ENCODE data around the gene CCL4. TPM values are rescaled to one million over a fixed set of nuclear protein-coding genes. Genes with fewer than 3 reads are reported as not detected.
"Not testable (repeated sequence)": the region's sequence is repeated elsewhere in the genome, so short reads cannot be mapped to it uniquely, and the experiment has no call there.

The CCL4 gene
- total RNA-seq, 1 experiment from 2014 or later, result not detected

DNA sequence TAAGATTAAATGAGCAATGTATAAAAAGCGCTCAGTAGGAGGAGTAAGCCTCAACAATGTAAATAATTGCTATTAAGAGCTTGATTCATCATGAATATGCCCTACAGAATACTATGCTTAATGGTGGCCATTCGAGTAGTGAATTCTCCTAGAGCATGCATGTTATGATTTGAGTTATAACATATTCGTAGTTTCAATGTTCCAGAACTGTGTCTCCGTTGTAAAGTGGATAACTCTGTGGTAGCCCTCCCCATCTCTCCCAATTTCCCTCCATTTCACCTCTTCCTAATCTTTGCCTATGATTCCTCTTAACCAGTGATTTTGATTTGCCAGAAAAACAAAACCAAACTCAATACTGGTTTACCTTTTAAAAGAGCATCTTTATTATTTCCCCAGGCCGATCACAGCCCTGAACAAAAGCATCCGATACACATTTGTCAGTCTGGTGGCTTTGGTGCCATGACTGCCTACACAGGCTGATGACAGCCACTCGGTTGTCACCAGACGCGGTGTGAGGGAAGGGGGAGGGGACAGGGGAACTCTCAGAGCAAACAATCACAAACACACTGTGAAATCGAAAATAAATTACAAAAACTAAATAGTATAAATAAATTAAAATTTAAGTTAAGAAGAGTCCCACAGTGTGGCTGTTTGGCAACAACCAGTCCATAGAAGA lies 15.6 kb upstream of the CCL4 start:
- not testable (repeated sequence) for DNase-seq (ENCODE audit: low read depth)

DNA sequence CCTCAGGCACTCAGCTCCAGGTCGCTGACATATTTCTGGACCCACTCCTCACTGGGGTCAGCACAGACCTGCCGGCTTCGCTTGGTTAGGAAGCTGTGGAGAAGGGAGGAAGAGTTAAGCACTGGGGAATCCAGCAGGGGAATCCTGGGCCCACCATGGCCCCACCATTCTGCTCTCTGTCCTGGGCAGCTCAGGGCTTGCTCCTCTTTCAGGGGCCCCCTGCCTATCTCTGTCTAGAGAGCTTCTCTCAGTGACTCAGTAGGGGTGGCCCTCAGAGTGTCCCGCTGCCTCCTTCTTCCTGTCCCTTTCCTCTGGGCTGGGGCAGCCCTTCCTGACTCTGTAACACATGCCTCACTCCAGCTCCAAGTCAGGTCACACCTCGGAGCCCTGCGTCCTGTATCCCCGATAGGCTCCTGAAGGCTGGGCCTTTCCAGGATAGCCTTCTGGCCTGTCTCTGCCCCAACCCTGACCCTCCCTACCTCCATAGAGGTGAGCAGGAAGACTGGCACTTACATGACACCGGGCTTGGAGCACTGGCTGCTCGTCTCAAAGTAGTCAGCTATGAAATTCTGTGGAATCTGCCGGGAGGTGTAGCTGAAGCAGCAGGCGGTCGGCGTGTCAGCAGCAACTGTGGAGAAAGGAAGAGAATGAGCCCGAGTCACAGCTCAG lies 14.8 kb upstream of the CCL4 start:
- no peak for DNase-seq (ENCODE audit: low read depth)

DNA sequence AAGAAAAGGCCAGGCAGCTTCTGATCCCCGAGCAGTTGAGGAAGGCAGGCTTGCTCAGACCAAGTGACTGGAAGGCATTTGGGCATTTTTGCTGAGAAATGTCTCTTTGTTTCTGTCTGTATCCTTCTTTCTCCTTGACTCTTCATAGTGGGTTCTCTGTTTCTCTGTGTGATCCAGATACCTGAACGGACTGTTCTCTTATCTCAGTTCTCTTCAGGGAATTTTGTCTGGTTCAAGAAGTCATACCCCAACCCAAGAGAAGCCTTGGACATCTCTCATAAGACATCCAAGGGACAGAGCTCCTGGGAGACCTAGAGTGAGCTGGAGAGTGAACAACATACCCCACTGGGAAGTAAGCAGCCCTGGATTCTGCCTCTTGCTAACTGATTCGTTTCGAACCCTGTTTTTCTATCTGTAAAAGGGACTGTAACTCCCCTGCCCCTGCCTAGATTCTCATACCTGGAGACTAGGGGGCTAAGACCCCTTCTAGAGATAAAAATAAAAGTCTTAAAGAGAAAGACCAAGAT lies 14.2 kb upstream of the CCL4 start:
- DNase-seq (ENCODE audit: low read depth), result no peak

DNA sequence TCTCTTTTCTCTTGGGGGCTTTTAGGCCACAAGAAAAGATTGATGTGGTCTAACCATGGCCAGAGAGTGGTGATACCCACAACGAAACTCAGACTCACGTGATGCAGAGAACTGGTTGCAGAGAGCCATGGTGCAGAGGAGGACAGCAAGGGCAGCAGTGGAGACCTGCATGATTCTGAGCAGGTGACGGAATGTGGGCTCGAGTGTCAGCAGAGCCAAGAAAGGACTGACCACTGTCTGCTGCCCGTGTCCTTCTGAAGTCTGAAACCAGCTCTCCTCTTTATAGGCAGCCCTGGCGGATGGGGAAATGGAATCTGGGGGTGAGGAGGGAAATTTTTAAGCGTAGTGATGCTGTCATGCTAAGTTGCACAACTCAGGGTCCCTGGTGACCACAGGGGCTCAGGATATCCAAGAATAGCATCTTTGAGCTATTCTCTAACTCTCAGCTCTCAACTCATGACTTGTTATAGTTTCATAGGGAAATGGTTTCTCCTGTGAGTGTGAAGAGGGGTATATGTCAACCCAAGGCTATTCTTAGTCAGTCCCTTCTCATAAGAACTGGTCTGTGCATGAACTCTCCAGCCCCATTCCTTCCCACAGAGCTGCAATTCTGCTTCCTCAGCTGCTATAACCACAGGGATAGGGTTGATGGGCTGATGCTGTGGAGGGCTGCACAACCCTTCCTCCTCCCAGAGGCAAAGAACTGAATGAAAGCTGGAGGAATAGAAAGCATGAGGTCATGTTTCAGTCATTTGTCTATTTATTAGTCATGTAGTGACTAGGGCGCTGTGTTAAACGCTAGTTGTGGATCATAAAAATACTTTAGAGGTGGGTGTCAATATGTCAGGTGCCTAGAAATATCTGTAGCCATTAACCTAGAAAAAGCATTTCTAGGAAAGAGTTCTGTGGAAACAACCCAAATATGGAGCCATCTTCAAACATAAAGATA lies 13.5 kb upstream of the CCL4 start, which contains the start of gene CCL3:
Gene CCL3, minus strand, starts transcription at position 256 of the 949 bp plus-strand sequence. Its CDS starts 85 bp downstream, at position 171.
- DNase-seq (ENCODE audit: low read depth), result peak; percentile 22

DNA sequence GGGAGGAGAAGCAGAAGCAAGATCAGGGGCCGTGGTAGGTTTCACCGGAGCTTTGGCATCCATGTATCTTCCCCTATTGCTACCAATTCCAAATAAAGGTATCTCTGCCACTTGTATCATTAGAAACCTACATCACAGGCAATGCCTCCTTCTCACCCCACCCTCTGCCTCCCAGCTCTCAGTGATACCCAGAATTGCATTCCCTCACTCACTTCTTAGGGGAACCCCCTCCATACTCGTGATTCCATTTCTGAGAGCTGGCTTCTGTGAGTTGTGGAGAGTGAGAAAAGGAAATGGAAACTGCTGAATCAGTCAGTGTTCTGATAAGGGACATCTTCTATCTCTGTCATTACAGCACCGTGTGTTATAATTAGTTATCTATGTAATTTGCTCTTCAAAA lies 11.4 kb upstream of the CCL4 start:
- DNase-seq (ENCODE audit: low read depth), result no peak

DNA sequence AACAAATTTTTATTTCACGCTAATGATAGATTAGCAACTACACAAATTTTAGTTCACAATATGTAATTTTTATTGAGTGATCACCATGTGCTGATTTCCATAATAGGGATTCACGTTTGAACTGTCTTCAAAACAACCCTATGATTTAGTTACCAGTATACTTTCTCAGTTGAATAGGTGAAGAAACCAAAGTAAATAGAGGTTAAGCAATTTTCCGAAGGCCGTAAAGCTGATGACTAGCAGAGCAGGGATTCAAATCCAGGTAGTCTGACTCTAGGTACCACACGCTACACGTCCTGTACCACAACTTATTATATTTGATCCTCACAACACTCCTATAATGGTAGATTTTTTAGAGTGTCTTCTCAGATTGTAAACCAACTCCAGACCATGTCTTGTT lies 10.9 kb upstream of the CCL4 start:
- DNase-seq (ENCODE audit: low read depth), result not testable (repeated sequence)

DNA sequence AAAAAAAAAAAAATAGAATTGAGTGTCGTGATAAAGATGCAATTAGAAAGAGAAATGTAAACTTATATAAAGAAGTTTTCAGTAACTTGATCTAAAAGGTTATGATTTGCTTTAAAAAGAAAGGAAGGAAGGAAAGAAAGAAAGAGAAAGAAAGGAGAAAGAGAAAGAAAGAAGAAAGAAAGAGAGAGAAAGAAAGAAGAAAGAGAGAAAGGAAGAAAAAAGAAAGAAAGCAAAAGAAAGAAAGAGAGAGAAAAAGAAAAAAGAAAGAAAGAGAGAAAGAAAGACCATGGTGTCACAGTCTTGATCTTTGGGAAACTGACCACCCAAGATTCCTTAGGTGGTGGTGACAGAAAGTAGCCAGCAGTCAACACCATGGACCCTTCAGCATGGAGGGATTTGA lies 9.4 kb upstream of the CCL4 start:
- no peak for DNase-seq (ENCODE audit: low read depth)

DNA sequence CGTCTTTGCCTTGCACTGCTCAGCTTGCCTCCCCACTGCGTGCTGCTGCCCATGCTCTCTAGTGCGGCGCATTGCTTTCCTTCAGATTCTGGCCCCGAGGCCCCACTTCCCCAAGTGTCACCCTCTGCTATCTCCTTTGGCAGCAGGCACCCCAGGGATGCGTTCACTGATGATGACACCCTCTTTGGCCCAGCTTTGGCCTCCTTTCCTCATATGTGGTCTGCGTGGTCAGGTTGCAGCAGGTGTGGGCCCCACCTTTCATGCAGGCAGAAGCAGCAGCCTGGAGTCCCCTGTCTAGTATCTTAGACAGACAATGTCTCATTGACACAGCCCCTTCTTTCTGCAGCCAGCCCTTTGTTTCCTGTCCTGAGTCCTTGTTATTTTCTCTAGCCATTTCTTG lies 8.9 kb upstream of the CCL4 start:
- DNase-seq (ENCODE audit: low read depth), result no peak

DNA sequence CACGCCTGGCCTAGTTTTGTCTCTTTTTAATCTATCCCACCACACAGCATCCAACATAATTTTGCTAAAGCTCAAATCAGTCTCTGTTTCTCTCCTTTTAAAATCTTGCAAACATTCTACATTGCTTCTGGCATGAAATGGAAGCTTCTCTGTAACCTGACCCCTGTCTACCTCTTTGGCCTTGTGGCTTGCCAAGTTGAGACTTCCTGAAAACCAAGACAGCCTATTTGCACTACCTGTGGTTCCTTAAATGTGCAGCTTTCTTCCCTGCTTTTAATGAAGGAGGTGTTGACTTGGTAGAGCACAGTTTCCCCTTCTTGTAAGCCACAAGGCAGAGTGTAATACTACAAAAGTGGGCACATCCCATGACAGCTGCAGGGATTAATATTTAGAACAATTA lies 7.6 kb upstream of the CCL4 start:
- no peak for DNase-seq (ENCODE audit: low read depth)

DNA sequence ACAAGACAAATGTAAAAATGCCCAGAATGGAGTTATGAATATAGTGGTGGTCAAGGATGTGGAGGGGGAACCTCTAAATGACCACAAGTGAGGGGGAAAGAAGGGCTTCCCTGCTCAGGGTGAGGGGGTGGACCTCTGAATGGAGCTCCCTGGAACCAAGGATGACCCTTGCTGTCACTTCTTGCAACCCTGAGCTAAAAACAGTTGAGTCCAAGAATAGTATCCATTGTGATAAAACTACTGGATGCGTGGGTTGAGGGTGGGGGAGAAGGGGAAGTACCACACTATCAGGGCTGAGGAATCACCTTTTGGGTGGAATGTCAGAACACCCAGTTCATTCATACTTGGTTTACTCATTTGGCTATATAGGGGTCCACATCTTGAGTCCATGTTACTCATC lies 4.6 kb upstream of the CCL4 start:
- DNase-seq (ENCODE audit: low read depth), result not testable (repeated sequence)

DNA sequence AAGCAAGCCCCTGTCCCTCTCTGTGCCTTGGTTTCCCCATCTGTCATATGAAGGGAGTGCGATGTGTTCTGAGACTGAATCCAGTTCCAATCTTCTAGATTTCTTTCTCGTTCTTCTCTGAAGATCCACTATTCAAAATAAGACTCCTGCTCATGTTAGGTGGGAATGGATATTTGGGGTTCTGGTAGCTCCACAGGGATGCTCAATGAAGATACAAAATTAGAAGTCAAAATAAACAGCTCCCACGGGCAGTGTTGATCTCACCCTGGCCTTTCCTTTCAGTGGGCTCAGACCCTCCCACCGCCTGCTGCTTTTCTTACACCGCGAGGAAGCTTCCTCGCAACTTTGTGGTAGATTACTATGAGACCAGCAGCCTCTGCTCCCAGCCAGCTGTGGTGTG lies 619 bp downstream of the CCL4 start:
- not testable (repeated sequence) for DNase-seq (ENCODE audit: low read depth)

DNA sequence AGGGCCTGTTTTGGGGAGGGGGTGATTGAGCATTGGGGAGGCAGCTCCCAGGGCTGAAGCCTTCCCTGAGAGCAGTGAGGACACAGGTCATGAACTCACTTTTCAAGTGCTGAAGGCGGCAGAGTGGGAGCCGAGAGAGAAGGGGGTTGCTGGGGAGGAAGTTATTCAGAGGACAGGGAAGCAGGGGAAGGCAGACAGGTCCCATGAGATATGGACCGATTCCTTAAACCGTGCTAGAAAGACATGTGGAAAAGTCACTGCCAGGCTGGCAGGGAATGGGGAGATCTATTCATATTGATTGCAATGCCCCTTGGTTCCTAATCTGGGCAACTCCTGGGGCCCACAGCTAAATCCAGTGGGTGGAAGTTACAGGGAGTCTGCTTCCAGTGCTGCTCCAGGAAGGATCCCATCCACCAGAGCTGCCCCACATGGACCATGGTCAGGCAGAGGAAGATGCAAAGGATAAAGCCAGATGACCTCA lies 1.1 kb downstream of the CCL4 start:
- DNase-seq (ENCODE audit: low read depth), result no peak

DNA sequence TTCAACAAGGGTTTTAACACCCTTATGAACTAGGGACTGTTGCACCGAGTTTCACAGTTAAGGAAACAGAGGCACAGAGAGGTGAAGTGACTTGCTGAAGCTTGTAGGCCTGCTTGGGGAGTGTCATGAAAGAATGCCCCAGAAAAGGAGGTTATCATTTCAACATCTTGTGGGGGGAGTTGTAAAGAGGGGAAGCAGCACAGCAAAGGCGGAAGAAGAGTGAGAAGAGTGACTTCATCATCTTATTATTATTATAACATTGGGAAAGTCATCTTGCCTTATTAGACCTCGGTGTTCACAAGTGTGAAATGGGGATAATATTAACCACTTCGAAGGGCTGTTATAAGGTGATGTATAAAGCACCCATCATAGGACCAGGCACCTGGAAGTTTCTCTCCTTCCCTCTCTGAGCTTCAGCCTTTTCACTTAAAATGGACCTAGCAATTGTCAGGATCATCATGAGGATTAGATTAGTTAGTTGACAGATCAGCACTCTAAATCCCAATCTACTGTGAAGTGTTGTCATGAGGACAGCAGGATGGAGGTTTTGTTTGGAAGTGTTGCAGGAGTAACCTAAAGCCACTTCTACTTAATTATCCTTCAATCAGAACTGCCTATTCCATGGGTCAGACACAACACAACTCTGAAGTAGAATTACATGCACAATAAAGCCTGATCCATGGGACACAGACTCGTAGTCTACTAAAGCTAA lies 2.3 kb downstream of the CCL4 start:
- no peak for DNase-seq (ENCODE audit: low read depth)

DNA sequence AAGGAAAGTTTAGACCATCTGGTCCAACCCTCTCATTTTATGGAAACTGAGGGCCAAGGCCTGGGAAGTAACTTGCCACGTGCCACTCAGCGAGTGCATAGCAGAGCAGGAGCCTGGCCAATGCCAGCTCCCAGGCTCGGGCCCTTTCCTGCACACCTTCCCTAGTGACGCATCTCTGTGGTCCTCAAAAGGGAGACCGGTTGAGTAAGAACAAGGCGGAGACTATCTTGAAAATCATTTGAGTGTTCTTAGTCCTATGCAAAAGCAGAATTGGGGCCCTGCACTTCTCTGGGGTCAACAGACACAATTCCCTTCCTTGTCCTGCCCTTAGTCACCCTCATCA lies 2.8 kb downstream of the CCL4 start:
- DNase-seq (ENCODE audit: low read depth), result no peak

DNA sequence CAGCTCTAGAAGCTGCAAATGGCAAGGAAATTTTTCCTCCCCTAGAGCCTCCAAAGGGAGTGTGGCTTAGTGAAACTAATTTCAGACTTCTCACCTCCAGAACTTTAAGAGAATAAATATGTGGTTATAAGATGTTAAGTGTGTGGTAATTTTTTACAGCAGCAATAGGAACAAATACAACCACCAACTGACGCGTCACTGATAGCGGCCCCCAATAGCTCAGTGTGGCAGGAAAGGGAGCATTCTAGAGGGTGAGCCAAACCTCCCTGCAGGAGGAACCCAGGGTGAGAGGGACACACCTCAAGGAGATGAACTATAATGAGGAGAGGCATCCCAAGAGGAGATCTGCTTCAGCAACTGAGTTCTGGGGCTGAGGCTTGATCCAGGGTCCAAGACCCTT lies 4.0 kb downstream of the CCL4 start:
- DNase-seq (ENCODE audit: low read depth), result no peak

DNA sequence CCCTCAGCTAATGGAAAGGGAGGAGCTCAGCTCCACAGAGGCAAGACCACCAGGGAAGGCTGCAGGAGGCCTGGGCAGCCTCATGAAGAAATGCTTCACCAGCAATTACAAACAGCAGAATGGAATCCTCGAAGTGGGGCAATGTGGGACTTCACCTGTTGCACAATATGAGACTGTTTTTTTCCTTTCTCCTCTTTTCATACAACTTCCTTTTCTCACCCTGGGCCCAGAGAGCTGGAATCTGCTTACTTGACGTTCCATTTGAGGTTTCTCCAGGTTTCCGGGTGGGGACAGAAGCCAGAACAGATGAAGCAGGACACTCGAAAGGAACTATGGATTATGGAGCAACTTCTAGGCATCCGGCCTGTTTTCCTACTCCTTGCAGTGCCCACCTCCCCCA lies 4.6 kb downstream of the CCL4 start:
- DNase-seq (ENCODE audit: low read depth), result not testable (repeated sequence)

DNA sequence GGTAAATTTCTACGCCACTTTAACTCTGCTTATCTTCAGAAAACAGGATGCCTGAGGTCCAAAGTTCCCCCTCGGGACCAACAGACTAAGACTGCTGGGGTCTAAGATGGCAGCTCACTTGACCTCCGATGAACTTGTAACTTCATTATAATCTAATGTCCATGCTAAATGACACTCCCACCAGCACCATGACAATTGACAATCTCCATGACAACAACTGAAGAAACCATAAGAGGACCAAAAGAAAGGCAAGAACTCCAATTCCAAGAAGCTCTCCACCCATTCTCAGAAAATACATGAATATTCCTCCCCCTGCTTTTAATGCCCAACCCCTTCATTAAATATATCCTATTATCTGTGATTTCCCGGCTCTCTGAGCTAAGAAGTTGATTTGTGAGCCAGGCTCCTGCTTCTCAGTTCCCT lies 7.5 kb downstream of the CCL4 start:
- no peak for DNase-seq (ENCODE audit: low read depth)

DNA sequence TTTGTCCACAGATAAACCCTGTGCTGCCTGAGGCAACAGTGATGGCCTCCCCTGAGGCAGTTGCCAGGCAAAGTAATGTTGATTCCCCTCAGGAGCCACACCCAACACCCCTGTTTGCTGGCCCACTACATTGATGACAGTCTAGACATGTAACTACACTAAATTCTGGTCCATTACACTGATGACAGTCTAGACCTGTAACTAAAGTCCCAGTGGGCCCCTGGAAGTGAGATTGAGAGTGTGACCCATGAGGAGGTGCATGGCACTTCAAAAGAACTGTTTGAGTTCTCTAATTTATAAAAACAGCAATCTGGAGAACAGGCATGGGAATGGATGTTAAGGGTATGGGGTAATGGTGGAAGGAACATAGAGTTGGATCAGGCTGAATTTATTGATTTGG lies 8.9 kb downstream of the CCL4 start:
- DNase-seq (ENCODE audit: low read depth), result no peak

DNA sequence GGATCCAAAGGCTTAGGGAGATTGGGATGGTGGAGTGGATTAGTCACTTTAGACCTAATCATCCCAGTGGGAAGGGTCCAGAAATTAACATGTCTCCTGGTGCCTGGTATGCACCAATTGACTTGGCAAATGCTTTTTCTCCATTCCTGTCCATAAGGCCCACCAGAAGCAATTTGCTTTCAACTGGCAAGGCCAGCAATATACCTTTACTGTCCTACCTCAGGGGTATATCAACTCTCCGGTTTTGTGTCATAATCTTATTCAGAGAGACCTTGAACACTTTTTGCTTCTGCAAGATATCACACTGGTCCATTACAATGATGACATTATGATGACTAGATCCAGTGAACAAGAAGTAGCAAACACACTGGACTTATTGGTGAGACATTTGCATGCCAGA lies 9.5 kb downstream of the CCL4 start:
- not testable (repeated sequence) for DNase-seq (ENCODE audit: low read depth)

DNA sequence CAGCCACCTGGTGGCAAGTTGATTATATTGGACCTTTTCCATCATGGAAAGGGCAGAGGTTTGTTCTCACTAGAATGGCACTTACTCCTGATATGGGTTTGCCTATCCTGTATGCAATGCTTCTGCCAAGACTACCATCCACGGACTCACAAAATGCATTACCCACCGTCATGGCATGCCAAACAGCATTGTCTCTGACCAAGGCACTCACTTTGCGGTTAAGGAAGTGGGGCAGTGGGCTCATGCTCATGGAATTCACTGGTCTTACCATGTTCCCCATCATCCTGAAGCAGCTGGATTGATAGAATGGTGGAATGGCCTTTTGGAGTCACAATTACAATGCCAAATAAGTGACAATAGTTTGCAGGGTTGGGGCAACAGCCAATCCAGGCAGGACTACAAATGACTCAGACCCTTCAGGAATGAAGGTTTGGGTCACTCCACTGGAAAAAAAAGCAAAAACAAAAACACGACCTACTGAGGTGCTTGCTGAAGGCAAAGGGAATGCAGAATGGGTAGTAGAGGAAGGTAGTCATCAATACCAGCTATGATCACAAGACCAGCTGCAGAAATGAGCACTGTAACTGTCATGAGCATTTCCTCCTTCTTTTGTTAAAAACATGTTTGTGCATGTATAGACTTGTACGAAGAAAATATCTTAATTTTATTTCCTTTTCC lies 11.5 kb downstream of the CCL4 start:
- DNase-seq (ENCODE audit: low read depth), result peak; percentile 91

DNA sequence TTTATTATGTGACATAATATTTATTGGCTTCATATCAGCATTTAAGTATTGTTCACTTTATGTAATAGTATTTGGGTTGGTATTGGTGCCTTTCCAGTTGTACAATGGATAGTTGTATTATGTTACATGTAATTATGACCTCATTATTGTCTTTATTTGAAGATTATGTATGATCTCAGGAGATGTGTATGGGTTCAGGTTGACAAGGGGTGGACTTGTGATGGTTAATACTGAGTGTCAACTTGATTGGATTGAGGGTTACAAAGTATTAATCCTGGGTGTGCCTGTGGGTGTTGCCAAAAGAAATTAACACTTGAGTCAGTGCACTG lies 12.0 kb downstream of the CCL4 start:
- not testable (repeated sequence) for DNase-seq (ENCODE audit: low read depth)
